SJSA1 (cell line): ENCODE measurements around the gene SNX11. TPM values are rescaled to one million over a fixed set of nuclear protein-coding genes. Genes with fewer than 3 reads are reported as not detected.
A peak's percentile ranks its signal among the peaks of the same experiment; 100 is the strongest.

Experiments
- DNase-seq, 2 experiments: peaks; one replicate each; pipeline ENCODE4 v3.0.0-alpha.2; 2015 to 2020; ENCODE audit warnings: low spot score in 2 of 2, low read depth in 1 of 2
- H3K27ac ChIP-seq: fragments of 250-450 bp; sonication (Bioruptor Pico); 2 replicates; pipeline ENCODE4 v1.5.1; 2020; ENCODE audit warnings: mild to moderate bottlenecking, moderate library complexity
- H3K27me3 ChIP-seq: fragments of 250-450 bp; sonication (Bioruptor Pico); replicated peaks from 2 replicates; pipeline ENCODE4 v1.5.1; 2020; ENCODE audit warnings: mild to moderate bottlenecking, moderate library complexity
- H3K36me3 ChIP-seq: fragments of 250-450 bp; sonication (Bioruptor Pico); 2 replicates; pipeline ENCODE4 v1.5.1; 2020; ENCODE audit warnings: mild to moderate bottlenecking
- H3K4me1 ChIP-seq: fragments of 250-450 bp; sonication (Bioruptor Pico); replicated peaks from 2 replicates; pipeline ENCODE4 v1.6.1; 2021; ENCODE audit warnings: mild to moderate bottlenecking
- H3K4me3 ChIP-seq: fragments of 250-450 bp; sonication (Bioruptor Pico); 2 replicates; pipeline ENCODE4 v1.5.1; 2020; ENCODE audit warnings: mild to moderate bottlenecking
- H3K9me3 ChIP-seq: fragments of 250-450 bp; sonication (Bioruptor Pico); replicated peaks from 2 replicates; pipeline ENCODE4 v1.5.1; 2020; ENCODE audit warnings: mild to moderate bottlenecking
- total RNA-seq: library from RNA; depleted of rRNA; stranded (reverse); fragments of >200 nt; shearing (Covaris generic); gene quantifications from 2 replicates; pipeline ENCODE4 v1.2.3, GENCODE V29; 2014

The SNX11 gene
- total RNA-seq, 1 experiment from 2014 or later: 16.4 TPM

- no peaks in the 10 kb centered on the region for H3K36me3 ChIP-seq
- H3K27me3 ChIP-seq: peaks cover 69% of the 10 kb centered on the region
- no peak overlapping the region for H3K4me3 ChIP-seq
- H3K4me1 ChIP-seq: no peaks in the 10 kb centered on the region; the same call in 1 of the 2 replicates
- no peak overlapping the region for H3K27ac ChIP-seq
- no peak for DNase-seq
- no peaks in the 10 kb centered on the region for H3K9me3 ChIP-seq
Observed at GRCh38 chr17:48149787-48150463, 42.4 kb downstream of the SNX11 start.

GRCh38 chr17:48150597-48151001 is 43.0 kb downstream of the SNX11 start:
- peaks cover 65% of the 10 kb centered on the region for H3K27me3 ChIP-seq

GRCh38 chr17:48151220-48151619 is 43.7 kb downstream of the SNX11 start:
- no peaks in the 10 kb centered on the region for H3K36me3 ChIP-seq
- no peaks in the 10 kb centered on the region; the same call in 1 of the 2 replicates for H3K4me1 ChIP-seq
- DNase-seq: no peak
- H3K9me3 ChIP-seq: no peaks in the 10 kb centered on the region
- H3K27me3 ChIP-seq: peaks cover 64% of the 10 kb centered on the region
- no peak overlapping the region for H3K4me3 ChIP-seq
- H3K27ac ChIP-seq: no peak overlapping the region

More at GRCh38 chr17:48150597-48151001, 43.0 kb downstream of the SNX11 start:
- H3K27ac ChIP-seq: no peak overlapping the region
- DNase-seq: no peak
- H3K4me3 ChIP-seq: no peak overlapping the region
- H3K36me3 ChIP-seq: no peaks in the 10 kb centered on the region
- H3K4me1 ChIP-seq: no peaks in the 10 kb centered on the region; the same call in 1 of the 2 replicates
- no peaks in the 10 kb centered on the region for H3K9me3 ChIP-seq

GRCh38 chr17:48152289-48152688 is 44.7 kb downstream of the SNX11 start:
- Histone ChIP-seq H3K27ac (no peak overlapping the region), H3K36me3 (no peaks in the 10 kb centered on the region), H3K4me3 (no peak overlapping the region), H3K9me3 (no peaks in the 10 kb centered on the region), H3K4me1 (no peaks in the 10 kb centered on the region; the same call in 1 of the 2 replicates), H3K27me3 (peaks cover 58% of the 10 kb centered on the region)
- no peak for DNase-seq

- H3K9me3 ChIP-seq: no peaks in the 10 kb centered on the region
- H3K27me3 ChIP-seq: peaks cover 46% of the 10 kb centered on the region
- DNase-seq: peak; percentile 56 to 70
- no peak overlapping the region for H3K4me3 ChIP-seq
- no peaks in the 10 kb centered on the region for H3K36me3 ChIP-seq
- H3K27ac ChIP-seq: no peak overlapping the region
- no peaks in the 10 kb centered on the region; the same call in 1 of the 2 replicates for H3K4me1 ChIP-seq
Observed at GRCh38 chr17:48153691-48154358, 46.3 kb downstream of the SNX11 start.

- Histone ChIP-seq H3K36me3 (no peaks in the 10 kb centered on the region), H3K9me3 (no peaks in the 10 kb centered on the region), H3K27ac (no peak overlapping the region), H3K4me1 (no peaks in the 10 kb centered on the region; the same call in 1 of the 2 replicates), H3K27me3 (peaks cover 24% of the 10 kb centered on the region), H3K4me3 (no peak overlapping the region)
- no peak for DNase-seq
Observed at GRCh38 chr17:48155889-48156611, 48.5 kb downstream of the SNX11 start.

GRCh38 chr17:48159232-48159631 is 51.7 kb downstream of the SNX11 start:
- Histone ChIP-seq H3K27ac (no peak overlapping the region), H3K27me3 (no peaks in the 10 kb centered on the region), H3K4me1 (peaks cover 18% of the 10 kb centered on the region)

GRCh38 chr17:48160177-48161081 is 52.9 kb downstream of the SNX11 start:
- no peak overlapping the region for H3K4me3 ChIP-seq
- H3K27ac ChIP-seq: no peak overlapping the region
- H3K36me3 ChIP-seq: no peaks in the 10 kb centered on the region
- peaks cover 18% of the 10 kb centered on the region for H3K4me1 ChIP-seq
- no peak for DNase-seq
- no peaks in the 10 kb centered on the region for H3K27me3 ChIP-seq
- H3K9me3 ChIP-seq: no peaks in the 10 kb centered on the region

More at GRCh38 chr17:48159232-48159631, 51.7 kb downstream of the SNX11 start:
- no peaks in the 10 kb centered on the region for H3K9me3 ChIP-seq
- H3K36me3 ChIP-seq: no peaks in the 10 kb centered on the region
- DNase-seq: no peak
- H3K4me3 ChIP-seq: no peak overlapping the region

GRCh38 chr17:48161127-48161905 is 53.8 kb downstream of the SNX11 start:
- H3K9me3 ChIP-seq: no peaks in the 10 kb centered on the region
- H3K4me3 ChIP-seq: no peak overlapping the region
- H3K4me1 ChIP-seq: peaks cover 18% of the 10 kb centered on the region
- H3K36me3 ChIP-seq: no peaks in the 10 kb centered on the region
- H3K27me3 ChIP-seq: no peaks in the 10 kb centered on the region
- H3K27ac ChIP-seq: no peak overlapping the region
- DNase-seq: no peak

- H3K4me3 ChIP-seq: no peak overlapping the region
- H3K4me1 ChIP-seq: peaks cover 18% of the 10 kb centered on the region
- H3K9me3 ChIP-seq: no peaks in the 10 kb centered on the region
- H3K36me3 ChIP-seq: no peaks in the 10 kb centered on the region
- H3K27ac ChIP-seq: peak overlapping the region; percentile 17
- H3K27me3 ChIP-seq: no peaks in the 10 kb centered on the region
- DNase-seq: no peak
Observed at GRCh38 chr17:48162306-48162934, 54.9 kb downstream of the SNX11 start.

GRCh38 chr17:48162946-48163506 is 55.5 kb downstream of the SNX11 start:
- Histone ChIP-seq H3K4me1 (peaks cover 18% of the 10 kb centered on the region), H3K36me3 (no peaks in the 10 kb centered on the region), H3K27ac (peak overlapping the region; percentile 17), H3K4me3 (no peak overlapping the region; the same call in 1 of the 2 replicates), H3K27me3 (no peaks in the 10 kb centered on the region), H3K9me3 (no peaks in the 10 kb centered on the region)
- peak; percentile 77 to 78 for DNase-seq

- Histone ChIP-seq H3K4me3 (no peak overlapping the region), H3K9me3 (no peaks in the 10 kb centered on the region), H3K27me3 (no peaks in the 10 kb centered on the region), H3K27ac (no peak overlapping the region), H3K36me3 (no peaks in the 10 kb centered on the region), H3K4me1 (peaks cover 18% of the 10 kb centered on the region)
- no peak for DNase-seq
Observed at GRCh38 chr17:48163809-48164208, 56.2 kb downstream of the SNX11 start.
